ENCODE results near the gene RPS6KL1.

DNA sequence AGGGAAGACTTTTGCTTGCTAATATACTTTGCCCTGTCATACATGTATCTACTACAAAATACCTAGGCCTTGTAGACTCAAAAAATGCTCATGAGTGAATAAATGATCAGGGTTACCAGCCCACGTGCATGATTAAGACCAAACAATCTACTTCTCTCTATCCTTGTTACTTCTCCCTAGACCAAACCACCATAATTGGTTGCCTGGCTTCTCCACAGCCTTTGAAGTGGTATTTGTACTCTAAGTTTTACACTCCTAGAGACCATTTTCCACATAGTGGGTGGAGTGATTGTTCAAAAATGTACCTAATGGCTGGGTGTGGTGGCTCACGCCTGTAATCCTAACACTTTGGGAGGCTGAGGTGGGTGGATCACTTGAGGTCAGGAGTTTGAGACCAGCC lies 14.1 kb upstream of the RPS6KL1 start:
- TF ChIP-seq ZFP30 (CRISPR knock-in tag; IDR thresholded peaks at IDR 0.05) (no peak), RARB (CRISPR knock-in tag; IDR thresholded peaks at IDR 0.05) (no peak), TCF4 (CRISPR knock-in tag; IDR thresholded peaks at IDR 0.05; ENCODE audit: borderline replicate concordance) (no peak), TOX (CRISPR knock-in tag; IDR thresholded peaks at IDR 0.05; ENCODE audit: borderline replicate concordance) (no peak), GLIS3 (CRISPR knock-in tag; IDR thresholded peaks at IDR 0.05) (no peak)
- TF ChIP-seq, protein P1, sequence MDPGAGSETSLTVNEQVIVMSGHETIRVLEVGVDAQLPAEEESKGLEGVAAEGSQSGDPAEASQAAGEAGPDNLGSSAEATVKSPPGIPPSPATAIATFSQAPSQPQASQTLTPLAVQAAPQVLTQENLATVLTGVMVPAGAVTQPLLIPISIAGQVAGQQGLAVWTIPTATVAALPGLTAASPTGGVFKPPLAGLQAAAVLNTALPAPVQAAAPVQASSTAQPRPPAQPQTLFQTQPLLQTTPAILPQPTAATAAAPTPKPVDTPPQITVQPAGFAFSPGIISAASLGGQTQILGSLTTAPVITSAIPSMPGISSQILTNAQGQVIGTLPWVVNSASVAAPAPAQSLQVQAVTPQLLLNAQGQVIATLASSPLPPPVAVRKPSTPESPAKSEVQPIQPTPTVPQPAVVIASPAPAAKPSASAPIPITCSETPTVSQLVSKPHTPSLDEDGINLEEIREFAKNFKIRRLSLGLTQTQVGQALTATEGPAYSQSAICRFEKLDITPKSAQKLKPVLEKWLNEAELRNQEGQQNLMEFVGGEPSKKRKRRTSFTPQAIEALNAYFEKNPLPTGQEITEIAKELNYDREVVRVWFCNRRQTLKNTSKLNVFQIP (CRISPR knock-in tag; IDR thresholded peaks at IDR 0.05; ENCODE audit: borderline replicate concordance, low read depth) = no peak
- TF ChIP-seq, protein P2, sequence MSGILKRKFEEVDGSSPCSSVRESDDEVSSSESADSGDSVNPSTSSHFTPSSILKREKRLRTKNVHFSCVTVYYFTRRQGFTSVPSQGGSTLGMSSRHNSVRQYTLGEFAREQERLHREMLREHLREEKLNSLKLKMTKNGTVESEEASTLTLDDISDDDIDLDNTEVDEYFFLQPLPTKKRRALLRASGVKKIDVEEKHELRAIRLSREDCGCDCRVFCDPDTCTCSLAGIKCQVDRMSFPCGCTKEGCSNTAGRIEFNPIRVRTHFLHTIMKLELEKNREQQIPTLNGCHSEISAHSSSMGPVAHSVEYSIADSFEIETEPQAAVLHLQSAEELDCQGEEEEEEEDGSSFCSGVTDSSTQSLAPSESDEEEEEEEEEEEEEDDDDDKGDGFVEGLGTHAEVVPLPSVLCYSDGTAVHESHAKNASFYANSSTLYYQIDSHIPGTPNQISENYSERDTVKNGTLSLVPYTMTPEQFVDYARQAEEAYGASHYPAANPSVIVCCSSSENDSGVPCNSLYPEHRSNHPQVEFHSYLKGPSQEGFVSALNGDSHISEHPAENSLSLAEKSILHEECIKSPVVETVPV (CRISPR knock-in tag; IDR thresholded peaks at IDR 0.05) = no peak
- TF ChIP-seq, protein P3, sequence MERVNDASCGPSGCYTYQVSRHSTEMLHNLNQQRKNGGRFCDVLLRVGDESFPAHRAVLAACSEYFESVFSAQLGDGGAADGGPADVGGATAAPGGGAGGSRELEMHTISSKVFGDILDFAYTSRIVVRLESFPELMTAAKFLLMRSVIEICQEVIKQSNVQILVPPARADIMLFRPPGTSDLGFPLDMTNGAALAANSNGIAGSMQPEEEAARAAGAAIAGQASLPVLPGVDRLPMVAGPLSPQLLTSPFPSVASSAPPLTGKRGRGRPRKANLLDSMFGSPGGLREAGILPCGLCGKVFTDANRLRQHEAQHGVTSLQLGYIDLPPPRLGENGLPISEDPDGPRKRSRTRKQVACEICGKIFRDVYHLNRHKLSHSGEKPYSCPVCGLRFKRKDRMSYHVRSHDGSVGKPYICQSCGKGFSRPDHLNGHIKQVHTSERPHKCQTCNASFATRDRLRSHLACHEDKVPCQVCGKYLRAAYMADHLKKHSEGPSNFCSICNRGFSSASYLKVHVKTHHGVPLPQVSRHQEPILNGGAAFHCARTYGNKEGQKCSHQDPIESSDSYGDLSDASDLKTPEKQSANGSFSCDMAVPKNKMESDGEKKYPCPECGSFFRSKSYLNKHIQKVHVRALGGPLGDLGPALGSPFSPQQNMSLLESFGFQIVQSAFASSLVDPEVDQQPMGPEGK (CRISPR knock-in tag; IDR thresholded peaks at IDR 0.05; ENCODE audit: borderline replicate concordance) = no peak
- TF ChIP-seq, protein P4, sequence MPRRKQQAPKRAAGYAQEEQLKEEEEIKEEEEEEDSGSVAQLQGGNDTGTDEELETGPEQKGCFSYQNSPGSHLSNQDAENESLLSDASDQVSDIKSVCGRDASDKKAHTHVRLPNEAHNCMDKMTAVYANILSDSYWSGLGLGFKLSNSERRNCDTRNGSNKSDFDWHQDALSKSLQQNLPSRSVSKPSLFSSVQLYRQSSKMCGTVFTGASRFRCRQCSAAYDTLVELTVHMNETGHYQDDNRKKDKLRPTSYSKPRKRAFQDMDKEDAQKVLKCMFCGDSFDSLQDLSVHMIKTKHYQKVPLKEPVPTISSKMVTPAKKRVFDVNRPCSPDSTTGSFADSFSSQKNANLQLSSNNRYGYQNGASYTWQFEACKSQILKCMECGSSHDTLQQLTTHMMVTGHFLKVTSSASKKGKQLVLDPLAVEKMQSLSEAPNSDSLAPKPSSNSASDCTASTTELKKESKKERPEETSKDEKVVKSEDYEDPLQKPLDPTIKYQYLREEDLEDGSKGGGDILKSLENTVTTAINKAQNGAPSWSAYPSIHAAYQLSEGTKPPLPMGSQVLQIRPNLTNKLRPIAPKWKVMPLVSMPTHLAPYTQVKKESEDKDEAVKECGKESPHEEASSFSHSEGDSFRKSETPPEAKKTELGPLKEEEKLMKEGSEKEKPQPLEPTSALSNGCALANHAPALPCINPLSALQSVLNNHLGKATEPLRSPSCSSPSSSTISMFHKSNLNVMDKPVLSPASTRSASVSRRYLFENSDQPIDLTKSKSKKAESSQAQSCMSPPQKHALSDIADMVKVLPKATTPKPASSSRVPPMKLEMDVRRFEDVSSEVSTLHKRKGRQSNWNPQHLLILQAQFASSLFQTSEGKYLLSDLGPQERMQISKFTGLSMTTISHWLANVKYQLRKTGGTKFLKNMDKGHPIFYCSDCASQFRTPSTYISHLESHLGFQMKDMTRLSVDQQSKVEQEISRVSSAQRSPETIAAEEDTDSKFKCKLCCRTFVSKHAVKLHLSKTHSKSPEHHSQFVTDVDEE (CRISPR knock-in tag; IDR thresholded peaks at IDR 0.05) = no peak

Measured in SK-N-SH treated with all-trans-retinoic acid at 6 μM for 48 hours (cell line).